HCT116 (cell line): ENCODE data around the gene PC.

Experiments
- EZH2 ChIP-seq: fragments of 200-600 bp; sonication (generic); IDR thresholded peaks from 2 replicates; pipeline ENCODE4 v1.6.1; 2017; ENCODE audit warnings: antibody characterized with exemption, mixed run types
- POLR2AphosphoS5 ChIP-seq: IDR thresholded peaks from 2 replicates; pipeline ENCODE4 v1.6.1; 2011; ENCODE audit warnings: mild to moderate bottlenecking, low read depth, low read length, moderate library complexity
- RAD21 ChIP-seq: IDR thresholded peaks from 2 replicates; pipeline ENCODE4 v1.6.1; 2012; ENCODE audit warnings: low read depth, mild to moderate bottlenecking
- SP1 ChIP-seq: IDR thresholded peaks from 2 replicates; pipeline ENCODE4 v1.6.1; 2012; ENCODE audit warnings: low read depth

DNA sequence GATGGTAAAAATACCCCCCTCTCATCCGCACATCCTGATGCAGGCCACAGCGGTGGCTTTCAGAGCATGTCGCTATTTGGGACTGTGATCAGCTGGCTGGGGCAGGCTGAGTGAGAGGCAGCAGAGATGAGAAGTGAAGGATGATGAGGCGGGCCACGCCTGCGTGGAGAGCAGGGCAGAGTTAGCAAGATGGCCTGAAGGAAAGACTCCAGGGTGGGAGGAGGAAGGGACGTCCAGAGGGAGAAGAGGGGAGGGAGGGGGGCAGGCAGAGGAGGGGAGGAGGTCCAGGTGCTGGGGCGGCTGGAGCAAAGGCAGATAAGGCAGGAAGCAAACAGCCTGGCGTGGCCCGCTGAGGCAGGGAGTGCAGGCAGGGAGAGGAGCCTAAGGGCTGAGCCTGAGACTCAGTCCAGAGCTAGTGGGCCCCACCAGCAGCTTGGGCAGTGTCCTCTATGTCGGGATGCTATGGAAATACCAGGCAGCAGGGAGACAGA is 72.2 kb downstream of the PC start:
- TF ChIP-seq RAD21 (no peak), EZH2 (no peak), POLR2AphosphoS5 (no peak), SP1 (no peak)
